Stimulated activated CD4-positive, alpha-beta T cell treated with anti-CD3 and anti-CD28 coated beads, Interleukin-12 subunit alpha, Interleukin-12 subunit beta, amount 100 ng/mL, for 4 hours (primary cell): ENCODE measurements around the gene AGT.

Source experiments
- DNase-seq: peaks from one replicate; pipeline ENCODE4 v3.0.0-alpha.2; 2020

Gene AGT

DNA sequence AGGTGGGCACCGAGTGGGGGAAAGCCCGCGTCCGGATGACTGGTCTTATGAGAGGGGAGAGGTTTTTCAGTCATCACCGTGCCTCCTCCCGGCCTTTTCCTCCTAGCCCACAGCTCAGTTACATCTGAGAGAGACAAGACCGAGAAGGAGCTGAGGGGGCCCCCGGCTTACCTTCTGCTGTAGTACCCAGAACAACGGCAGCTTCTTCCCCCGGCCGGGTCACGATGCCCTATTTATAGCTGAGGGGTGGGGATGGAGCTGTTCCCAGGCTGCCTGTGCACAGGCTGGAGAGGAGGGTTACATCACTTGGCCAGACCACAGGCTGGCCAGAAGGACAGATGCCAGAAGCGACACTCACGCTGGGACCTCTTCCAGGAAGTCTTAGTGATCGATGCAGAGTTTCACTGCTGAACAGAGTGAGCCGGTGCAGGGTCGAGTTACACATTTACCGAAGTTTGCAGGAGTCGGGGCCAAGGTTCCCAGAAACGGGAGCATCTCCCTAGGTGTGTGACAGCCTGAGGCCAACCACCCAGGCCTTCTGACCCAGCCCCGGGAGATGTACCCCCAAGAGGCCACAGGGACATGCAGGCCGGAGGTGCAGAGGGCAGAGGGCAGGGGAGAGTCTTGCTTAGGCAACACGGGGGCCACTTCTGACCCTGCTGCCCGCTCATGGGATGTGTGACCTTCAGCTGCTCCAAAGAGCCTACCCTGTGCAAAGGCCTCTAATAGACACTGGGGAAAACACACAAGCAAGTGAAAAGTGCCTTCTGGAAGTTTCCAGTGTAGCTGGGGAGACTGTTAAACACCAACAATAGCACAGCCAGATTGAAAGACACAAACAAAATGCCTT, at the start of gene AGT:
TSS of gene AGT (minus strand) at position 208 of the 850 bp plus-strand sequence. CDS start 3,299 bp downstream, outside the sequence.
- DNase-seq: no peak

DNA sequence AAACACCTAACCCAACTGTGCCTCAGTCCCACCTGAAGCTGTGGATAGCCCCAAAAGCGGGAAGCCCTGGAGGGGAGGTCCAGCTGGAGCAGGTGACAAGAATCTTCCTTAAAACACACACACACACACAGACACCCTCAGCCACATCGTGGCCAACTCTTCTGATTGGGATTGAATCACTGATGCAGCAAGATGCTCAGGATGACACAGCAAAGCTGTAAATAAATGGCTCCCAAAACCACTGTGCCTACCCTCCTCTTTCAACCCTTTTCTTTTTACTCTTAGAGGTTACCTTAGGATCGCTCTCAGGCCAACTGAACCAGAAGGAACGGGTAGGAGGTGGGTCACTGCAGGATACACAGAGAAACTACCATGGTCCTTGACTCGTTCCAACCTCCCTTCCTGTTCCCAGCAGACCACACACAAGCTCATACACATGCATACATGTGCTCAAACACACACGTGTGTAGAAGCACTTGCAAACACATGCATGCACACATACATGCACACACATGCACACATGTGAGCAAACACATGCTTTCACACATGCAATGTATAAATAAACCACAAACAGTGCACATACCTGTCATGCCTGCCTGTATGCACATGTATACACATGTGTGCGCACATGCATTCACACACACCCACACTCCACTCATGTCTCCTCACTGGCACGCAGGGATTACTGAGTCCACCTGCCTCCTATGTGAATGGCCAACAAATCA, 47.7 kb upstream of the AGT start:
- no peak for DNase-seq

DNA sequence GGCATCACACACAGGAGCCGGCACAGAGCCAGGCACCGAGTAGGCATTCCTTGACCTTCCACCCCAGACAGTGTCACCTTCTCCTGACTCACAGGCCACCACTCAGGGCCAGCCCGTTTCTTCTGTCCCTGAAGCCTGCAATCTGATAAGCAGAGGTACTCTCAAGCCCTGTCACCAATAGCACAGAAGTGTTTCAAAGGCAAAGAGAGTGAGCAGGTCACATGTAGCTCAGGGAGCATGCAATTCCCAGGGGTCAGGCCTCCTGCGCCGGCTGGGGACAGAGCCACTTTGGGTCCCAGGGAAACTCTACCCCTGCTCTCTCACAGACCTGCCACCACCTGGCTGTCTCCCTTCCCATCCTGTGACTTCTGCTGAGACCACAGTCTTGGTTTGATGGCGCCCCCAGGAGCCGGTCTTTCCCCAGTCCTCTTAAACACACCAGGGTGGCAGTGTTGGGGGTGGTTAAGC, 46.5 kb upstream of the AGT start:
- no peak for DNase-seq

DNA sequence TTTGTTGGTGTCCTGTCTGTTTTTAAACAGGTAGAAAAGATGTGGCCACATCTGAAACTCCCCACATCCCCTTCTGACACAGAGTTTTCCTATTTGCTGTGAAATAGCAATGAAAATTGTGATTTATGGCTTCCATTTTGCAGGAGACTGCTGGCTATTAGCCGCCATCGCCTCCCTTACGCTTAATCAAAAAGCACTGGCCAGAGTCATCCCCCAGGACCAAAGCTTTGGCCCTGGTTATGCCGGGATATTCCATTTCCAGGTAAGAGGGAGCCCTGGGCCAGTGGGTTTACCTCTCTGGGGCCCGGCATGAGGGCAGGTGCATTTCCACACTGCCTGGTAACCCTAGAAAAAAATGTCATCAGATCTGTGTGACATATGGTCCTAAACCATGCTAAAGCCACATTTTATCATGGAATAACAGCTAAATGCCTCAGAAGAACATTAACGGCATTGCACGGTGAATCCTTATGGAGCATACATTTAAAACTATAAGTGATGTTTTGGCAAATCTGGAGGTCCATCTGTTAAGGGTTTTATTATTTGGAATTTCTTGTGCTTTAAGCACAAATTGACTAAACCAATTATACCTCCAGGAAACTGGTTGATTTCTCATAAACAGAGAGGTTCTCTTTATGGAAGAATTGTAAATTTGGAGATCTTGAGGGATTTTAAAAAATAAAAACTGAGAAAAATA, 45.6 kb upstream of the AGT start:
- DNase-seq: no peak

DNA sequence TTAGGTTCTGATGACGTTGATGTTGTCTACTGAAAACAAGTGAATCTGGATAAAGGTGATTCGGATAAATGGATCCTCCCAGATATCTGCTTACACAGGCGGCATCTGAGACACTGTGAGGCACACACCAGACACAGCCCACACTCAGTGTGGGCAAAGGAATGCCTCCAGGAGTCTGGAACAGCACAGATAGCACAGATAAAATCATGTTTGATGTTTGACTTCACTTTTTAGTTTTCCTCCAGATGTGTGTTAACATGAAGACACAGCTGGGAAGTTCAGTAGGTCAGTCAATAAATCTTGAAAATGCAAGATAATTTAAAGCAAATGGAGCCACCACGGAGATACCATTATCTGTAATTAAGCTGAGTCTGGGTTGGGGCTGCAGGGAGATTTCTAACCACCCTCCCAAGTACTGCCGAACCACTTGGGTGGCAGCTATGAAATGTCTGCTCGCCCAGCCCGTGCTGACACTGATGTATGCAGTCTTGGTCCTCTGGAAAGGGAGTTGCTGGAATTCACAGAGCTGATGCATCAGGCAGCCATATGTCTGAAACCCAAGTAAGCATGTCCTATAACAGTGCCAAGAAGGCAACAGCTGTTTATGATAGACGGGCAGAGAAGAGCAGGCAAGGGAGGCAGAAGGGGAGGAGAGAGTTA, 44.9 kb upstream of the AGT start:
- no peak for DNase-seq

DNA sequence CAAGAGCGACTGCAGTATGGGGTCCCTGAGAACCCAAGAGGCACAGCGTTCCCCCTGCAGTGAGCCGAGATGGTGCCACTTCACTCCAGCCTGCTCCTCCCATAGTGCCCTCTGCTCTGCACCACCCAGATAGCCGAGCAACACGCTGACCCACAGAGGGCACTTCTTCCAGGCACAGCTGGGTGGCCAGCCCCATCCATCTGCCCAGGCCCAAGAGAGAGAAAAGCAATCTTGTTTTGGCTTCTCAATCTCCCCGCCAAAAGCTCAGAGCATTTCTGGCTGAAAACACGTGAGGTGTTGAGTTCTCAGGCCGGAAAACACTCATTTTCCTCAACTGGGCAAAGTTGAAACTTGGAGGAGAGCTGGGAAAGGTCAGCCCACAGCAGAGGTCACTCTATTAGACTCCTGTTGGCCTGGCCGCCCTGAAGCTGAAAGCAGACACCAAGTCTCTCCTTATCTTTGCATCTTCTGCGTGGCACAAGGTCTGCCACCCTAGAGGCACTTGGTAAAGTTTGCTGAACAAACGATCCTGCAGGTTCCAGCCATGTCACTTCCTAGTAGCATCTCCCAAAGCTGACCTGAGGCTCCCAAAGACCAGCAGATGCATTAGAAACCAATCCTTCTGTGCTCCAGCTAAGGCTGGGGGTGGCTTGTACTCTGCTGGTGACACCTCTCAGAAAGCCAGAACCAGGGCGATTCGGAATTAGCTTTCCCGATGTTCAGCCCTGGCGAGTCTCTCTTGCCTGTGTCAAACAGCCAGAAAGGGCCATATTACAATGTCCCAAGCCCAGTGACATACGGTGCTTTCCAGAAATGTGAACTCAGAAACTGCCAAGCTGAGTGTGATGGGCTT, 44.2 kb upstream of the AGT start:
- DNase-seq: no peak

DNA sequence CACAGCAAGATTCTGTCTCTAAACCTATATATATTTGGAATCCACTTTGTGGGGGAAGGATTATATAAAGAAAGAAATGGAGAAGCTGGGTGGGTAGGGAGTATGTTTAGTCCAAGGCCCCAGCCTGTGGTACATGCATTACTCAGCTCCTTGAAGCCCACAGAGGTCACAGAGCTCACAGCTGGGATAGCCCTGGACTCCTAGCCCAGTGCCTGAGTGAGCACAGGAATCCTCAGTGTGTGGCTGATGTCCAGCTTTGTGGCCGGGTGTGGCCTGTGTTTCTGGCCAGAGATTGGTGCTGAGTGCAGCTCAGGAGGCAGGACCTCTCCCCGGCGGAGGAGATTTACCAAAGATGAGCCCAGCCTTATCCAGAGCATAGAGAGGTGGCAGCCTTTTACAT, 40.9 kb upstream of the AGT start:
- no peak for DNase-seq

DNA sequence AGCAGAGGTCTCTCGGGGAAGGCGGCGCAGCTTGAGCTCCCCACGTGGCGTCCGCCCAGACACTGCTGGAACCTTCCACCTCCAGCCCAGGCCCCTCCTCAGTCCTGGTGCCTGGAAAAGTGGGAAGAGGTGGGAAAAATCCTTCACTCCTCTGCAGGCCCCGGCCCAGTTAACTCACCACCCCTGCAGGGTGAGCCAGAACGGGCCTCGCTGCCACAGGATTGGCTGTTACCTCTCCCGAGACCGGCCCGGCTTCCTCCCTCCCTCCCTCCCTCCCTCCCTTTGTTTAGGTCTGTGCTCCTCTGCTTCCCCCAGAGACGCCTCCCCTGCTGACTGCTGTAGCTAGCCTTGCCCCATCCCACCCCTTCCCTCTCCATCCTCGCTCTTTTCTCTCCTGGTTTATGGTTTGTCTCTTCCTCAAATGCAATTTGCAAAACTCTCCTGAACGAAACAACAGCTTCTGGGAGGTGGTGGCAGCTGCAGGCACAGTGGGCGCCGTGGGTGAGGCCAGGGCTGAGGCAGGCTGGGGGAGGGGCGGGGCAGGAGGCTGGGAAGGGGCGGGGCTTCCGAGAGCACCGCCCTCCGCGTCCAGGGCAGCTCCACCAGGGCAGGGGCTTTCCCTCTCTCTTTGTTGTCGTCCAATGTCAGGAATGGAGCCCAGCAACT, 39.8 kb upstream of the AGT start:
- peak; percentile 9 for DNase-seq

DNA sequence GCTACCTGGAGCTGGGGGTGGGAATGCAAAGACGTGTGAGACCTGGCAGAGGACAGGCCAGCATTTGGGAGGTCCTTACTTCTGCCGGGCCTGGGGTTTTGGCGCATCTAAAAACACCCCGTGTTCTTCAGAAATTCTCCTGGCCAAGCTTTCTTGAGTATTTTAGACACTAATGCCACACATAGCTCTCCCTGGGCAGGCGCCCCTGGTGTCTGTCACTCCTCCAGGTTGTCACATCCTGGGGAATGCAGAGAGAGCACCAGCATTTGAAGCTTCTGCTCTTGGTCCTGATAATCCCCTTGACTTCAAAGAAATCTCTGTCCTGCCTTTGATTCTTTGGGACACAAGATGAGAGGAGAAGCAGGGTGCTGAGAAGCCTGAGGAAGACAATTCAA, 39.3 kb upstream of the AGT start:
- no peak for DNase-seq

DNA sequence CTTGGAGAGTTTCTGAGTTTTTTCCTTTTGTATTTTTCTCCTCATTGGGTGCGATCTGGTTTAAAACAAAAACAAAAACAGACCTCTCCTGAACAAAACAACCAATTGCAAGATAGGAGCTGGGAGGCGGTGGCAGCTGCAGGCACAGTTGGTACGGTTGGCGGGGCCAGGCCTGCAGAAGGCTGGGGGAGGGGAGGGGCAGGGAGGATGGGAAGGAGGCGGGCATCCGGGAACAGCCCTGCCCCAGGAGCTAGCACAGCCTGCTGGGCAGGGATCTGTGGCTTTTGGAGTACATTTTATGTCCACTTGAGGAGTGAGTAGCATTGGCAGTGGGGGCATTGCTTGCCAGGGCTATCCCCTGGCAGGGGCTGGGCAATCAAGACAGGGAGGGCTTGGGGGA, 38.5 kb upstream of the AGT start:
- DNase-seq: no peak

DNA sequence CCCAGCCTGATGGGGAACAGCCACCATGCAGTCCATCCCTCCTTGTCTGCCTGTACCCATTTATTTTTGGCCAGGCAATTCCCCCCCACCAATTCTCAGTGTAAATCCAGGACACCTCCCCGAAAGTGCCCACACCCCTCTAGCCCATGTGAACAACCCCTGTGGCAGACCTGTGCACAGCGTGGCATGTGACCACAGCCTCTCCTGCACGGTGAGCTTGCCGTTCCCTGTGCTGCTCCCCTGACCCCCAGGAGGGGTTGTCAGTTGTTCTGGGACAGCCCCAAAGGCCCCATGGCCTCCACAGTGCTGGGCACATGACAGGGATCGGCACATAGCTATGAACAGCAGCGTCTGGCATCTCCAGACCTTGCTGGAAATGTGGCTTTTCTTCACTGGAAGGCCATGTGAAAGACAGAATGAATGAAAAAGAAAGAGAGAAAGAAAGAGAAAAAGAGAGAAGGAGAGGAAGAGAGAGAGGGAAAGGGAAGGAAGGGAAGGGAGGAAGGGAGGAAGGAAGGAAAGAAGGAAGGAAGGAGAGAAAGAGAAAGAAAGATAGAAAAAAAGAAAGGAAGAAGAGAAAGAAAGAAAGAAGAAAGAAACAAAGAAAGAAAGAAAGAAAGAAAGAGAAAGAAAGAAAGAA, 37.2 kb upstream of the AGT start:
- no peak for DNase-seq

DNA sequence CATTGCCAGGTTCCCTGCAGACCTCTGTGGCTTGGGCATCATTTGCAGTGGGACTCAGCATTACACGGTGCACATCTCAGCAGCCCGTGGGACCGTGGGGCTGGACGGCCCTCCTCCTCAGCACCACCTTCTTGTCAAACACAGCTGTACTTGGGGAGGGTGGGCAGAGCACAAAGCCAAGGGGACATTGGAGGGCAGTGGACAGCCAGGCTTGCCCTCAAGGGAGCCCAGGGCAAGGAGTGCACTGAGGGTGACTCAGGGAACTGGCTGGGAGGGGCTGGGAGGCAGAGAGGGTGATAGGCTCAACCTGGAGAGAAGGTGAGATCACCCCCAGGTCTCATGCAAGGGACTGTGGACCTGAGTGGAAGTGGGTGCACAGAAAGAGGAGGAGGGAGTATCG, 36.7 kb upstream of the AGT start:
- no peak for DNase-seq

DNA sequence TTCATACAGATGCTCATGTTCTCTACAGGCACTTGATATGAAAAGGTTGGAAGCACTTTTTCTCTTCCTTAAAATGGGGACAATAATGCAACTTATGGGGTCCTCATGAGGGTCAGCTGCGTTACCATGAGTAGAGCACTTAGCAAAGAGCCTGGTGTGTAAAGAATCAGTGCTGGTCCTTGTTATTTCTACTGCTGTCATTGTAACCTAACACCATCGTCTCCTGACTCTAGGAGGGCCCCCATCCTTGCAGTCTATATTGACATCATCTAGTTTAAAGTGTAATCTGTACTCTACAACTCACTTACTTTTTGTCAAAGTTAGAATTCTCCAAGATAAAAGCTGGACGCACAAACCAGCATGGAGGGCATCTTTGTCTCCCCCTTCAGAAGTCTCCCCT, 35.7 kb upstream of the AGT start:
- DNase-seq: no peak

DNA sequence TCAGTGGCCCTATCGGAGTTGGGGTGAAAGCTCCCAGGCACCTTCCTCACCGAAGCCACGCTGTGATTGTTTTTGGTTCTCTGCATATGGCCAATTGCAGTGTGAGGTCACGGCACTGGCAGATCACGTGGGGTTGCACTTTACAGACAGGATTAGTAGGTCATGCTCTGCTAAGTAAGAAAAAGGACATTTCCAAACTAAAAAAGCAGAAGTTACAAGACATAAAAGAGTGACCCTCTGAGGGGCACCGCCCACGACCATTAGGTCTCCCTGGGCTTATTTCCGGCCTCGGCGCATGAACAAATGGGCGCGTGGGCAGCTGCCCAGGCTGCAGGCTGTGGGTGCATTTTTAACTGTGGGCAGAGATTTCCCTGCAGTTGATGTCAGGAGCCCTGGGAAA, 35.2 kb upstream of the AGT start:
- no peak for DNase-seq

DNA sequence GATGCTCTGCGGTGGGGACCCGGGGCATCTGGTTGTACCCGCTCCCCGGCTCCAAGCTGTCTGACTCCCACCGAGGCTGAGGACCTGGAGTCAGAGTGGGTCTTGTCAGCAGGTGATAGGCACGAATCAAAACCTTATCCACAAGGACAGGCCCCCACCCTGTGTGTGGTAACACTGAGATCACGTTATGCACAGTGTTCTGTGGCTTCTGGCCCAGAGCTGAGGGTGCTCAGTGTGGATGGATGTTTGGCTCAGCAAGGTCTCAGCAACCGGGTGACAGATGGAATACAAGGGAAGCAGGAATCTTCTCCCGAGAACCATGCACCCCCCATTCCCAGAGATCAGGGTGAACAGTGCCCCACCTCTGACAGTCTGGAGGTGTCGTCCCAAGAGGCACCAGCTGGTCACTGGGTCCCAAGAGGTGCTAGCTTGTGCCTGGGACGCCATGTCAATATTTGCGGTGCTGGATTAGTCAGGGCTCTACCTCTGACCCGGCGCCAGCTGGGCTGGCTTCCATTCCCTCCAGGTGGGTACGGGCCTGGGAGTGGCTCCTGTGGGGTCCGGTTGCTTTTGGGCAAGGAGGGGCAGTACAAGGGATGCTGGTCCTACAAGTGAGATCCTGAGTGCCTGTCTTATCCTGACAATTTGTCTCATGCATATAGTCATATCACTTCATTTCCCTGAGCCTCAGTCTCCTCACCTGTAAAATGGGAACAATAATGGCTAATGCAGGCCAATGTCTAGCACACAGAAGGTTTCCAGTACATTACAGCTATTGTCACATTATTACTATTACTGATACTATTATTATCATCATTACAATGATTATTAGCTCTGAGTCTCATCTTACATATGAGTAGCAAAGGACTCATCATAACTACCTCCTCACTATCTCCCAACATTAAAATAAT, 34.2 kb upstream of the AGT start:
- no peak for DNase-seq

DNA sequence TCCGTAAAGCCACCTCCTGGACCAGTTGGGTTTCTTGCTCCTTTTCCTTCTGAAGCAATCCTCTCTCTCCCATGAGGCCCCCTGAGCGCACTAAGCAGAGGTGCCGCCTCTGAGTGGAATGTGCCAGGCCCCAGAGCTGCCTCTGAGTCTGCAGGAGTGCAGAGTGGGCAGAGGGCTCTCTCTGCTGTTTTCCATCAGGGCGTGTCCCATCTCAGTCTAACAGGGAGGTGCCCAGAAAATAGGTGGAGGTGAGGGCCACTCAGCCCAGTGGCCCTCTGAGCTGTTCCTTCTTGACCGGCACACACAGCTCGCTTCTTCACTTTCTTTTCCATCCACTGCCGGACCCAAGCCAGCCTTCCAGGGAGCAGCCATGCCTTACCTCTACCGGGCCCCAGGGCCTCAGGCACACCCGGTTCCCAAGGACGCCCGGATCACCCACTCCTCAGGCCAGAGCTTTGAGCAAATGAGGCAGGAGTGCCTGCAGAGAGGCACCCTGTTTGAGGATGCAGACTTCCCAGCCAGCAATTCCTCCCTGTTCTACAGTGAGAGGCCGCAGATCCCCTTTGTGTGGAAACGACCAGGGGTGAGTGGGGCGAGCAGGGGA, 33.3 kb upstream of the AGT start, which contains the start of gene CAPN9:
TSS of gene CAPN9 (plus strand) at position 262 of the 604 bp plus-strand sequence. CDS start at position 371, 109 bp downstream.
- no peak for DNase-seq

DNA sequence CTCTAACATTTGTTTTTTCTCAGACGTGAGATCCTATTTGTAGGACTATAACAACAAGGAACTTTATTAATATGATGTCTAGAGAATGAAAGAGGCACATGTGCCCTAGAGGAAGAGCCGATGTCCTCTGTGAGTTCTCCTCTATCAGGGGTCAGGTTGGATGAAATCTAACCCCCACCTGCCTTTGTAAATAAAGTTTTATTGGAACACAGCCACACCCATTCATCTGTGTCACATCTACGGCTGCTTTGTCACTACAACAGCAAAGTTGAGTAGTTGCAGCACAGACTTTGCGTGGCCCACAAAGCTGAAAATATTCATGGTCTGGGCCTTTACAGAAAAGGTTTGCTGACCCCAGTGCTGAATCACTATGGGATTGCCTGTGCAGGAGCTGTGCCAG, 32.7 kb upstream of the AGT start:
- no peak for DNase-seq

DNA sequence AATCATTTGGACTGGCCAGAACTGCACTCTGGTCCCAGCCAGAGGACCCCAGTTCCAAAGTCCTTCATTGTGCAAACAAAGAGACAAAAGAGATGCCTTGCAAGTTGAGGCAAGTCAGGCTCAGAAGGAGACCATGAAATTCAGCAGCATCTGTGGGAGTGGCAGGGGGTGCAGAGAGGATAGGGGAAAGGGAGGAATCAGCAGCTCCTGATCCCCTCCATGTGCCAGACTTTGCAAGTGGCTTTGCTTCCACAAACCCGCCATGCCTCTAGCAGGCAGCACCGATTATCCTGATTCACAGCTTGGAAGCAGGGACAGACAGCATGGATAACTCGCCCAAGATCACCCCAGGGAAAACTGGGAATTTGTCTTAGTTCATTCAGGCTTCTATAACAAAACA, 31.1 kb upstream of the AGT start:
- no peak for DNase-seq

DNA sequence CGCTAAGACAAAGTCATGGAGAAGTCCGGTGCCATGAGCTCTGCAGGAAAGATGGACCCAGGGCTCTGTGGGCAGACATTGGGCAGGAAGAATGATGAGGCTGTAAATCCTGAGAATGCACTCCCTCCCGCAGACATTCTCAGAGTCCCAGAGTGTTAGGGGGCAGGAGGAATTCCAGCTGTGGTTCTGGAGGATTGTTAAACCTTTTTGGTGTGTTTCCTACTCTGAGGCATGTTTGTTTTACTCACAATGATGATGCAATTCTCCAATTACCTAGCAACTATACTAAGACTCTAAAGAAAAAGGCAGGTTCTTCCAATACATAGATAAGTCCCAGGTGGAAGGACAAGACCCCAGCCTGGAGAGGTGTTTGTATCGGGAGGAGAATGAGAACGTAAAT, 30.5 kb upstream of the AGT start:
- DNase-seq: no peak
